ENCODE data around the gene C2orf68. TPM values are rescaled to one million over a fixed set of nuclear protein-coding genes. Genes with fewer than 3 reads are reported as not detected.

C2orf68 gene
- total and polyA plus RNA-seq, 2 of the 13 experiments (the other 11 are each of a cell fraction or from before 2014, with no cell fraction given), result 47.1 to 77.4 TPM

GRCh38 chr2:85605406-85606115, 6.3 kb downstream of the C2orf68 start (continued):
- TF ChIP-seq ZC3H4 (CRISPR knock-in tag; IDR thresholded peaks at IDR 0.05; ENCODE audit: borderline replicate concordance) (no peak), CREB3 (CRISPR knock-in tag; IDR thresholded peaks at IDR 0.05) (no peak), CBX2 (IDR thresholded peaks at IDR 0.05; ENCODE audit: low read depth, low read length) (no peak), CBX2 (CRISPR knock-in tag; IDR thresholded peaks at IDR 0.05; ENCODE audit: low read depth) (no peak), SMYD3 (CRISPR knock-in tag; IDR thresholded peaks at IDR 0.05) (no peak), CC2D1A (CRISPR knock-in tag; IDR thresholded peaks at IDR 0.05) (no peak), SNAPC5 (CRISPR knock-in tag; IDR thresholded peaks at IDR 0.05; ENCODE audit: borderline replicate concordance) (no peak), CBFB (CRISPR knock-in tag; IDR thresholded peaks at IDR 0.05) (no peak), ZNF350 (CRISPR knock-in tag; IDR thresholded peaks at IDR 0.05; ENCODE audit: borderline replicate concordance, low read depth) (no peak), ZNF672 (CRISPR knock-in tag; IDR thresholded peaks at IDR 0.05) (no peak), ZSCAN25 (CRISPR knock-in tag; IDR thresholded peaks at IDR 0.05) (no peak), IRF9 (CRISPR knock-in tag; IDR thresholded peaks at IDR 0.05; ENCODE audit: borderline replicate concordance) (no peak), ZNF431 (CRISPR knock-in tag; IDR thresholded peaks at IDR 0.05; ENCODE audit: borderline replicate concordance, low read depth) (0 out of 2 replicates have a peak, but pooled peaks have one; percentile 31), PAWR (CRISPR knock-in tag; IDR thresholded peaks at IDR 0.05; ENCODE audit: borderline replicate concordance) (no peak), NFAT5 (CRISPR knock-in tag; IDR thresholded peaks at IDR 0.05) (no peak), PCBP1 (IDR thresholded peaks at IDR 0.05; ENCODE audit: borderline replicate concordance, low read depth, low read length) (no peak), POLR2G (IDR thresholded peaks at IDR 0.05; ENCODE audit: low read depth, low read length) (peak; percentile 52), CENPX (CRISPR knock-in tag; IDR thresholded peaks at IDR 0.05) (no peak), MED13 (CRISPR knock-in tag; IDR thresholded peaks at IDR 0.05) (no peak), ONECUT2 (CRISPR knock-in tag; IDR thresholded peaks at IDR 0.05) (no peak), ZNF382 (CRISPR knock-in tag; IDR thresholded peaks at IDR 0.05; ENCODE audit: borderline replicate concordance) (no peak), HCFC1 (IDR thresholded peaks at IDR 0.05; ENCODE audit: low read depth, low read length) (no peak), ZNF703 (CRISPR knock-in tag; IDR thresholded peaks at IDR 0.05; ENCODE audit: borderline replicate concordance) (no peak), ZFP36 (IDR thresholded peaks at IDR 0.05; ENCODE audit: borderline replicate concordance, low read depth, low read length, partially characterized antibody) (no peak)
